GM06990 (cell line): ENCODE results near the gene DOCK4.

Experiments
- DNase-seq: peaks from one replicate; pipeline ENCODE4 v3.0.0-alpha.2; 2011; ENCODE audit not compliant: insufficient read length; ENCODE audit errors: extremely low read depth
- H3K27me3 ChIP-seq: replicated peaks from 2 replicates; pipeline ENCODE4 v1.6.0; 2011; ENCODE audit warnings: low read length; ENCODE audit not compliant: control insufficient read depth, insufficient read depth
- H3K36me3 ChIP-seq: 2 replicates; pipeline ENCODE4 v1.5.1; 2011; ENCODE audit warnings: low read length; ENCODE audit not compliant: control insufficient read depth, insufficient read depth
- H3K4me3 ChIP-seq: replicated peaks from 2 replicates; pipeline ENCODE4 v1.5.1; 2011; ENCODE audit warnings: low read depth, mild to moderate bottlenecking, control low read depth, low read length
- TF ChIP-seq, protein P1 (sequence below): IDR thresholded peaks from 2 replicates; pipeline ENCODE4 v1.5.1; 2011; ENCODE audit warnings: low read length, control low read depth, mild to moderate bottlenecking, inconsistent platforms; ENCODE audit not compliant: insufficient read depth, poor library complexity, severe bottlenecking

DOCK4 gene

DNA sequence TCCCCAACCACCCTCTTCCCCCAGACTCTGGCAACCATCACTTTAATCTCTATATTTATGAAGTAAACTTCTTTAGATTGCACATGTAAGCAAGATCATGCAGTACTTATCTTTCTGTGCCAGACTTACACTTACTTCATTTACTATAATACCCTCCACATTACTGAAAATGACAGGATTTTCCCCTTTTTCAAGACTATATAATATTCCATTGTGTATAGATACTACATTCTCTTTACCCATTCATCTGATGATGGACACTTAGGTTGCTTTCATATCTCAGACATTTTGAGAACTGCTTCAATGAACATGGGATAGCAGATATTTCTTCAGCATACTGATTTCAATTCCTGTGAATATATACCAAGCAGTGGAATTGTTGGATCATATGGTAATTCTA, 4.4 kb downstream of the DOCK4 start:
- TF ChIP-seq, protein P1, sequence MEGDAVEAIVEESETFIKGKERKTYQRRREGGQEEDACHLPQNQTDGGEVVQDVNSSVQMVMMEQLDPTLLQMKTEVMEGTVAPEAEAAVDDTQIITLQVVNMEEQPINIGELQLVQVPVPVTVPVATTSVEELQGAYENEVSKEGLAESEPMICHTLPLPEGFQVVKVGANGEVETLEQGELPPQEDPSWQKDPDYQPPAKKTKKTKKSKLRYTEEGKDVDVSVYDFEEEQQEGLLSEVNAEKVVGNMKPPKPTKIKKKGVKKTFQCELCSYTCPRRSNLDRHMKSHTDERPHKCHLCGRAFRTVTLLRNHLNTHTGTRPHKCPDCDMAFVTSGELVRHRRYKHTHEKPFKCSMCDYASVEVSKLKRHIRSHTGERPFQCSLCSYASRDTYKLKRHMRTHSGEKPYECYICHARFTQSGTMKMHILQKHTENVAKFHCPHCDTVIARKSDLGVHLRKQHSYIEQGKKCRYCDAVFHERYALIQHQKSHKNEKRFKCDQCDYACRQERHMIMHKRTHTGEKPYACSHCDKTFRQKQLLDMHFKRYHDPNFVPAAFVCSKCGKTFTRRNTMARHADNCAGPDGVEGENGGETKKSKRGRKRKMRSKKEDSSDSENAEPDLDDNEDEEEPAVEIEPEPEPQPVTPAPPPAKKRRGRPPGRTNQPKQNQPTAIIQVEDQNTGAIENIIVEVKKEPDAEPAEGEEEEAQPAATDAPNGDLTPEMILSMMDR = no peak
- Histone ChIP-seq H3K36me3 (no peaks in the 10 kb centered on the region), H3K4me3 (no peak overlapping the region), H3K27me3 (no peaks in the 10 kb centered on the region)
- no peak for DNase-seq

DNA sequence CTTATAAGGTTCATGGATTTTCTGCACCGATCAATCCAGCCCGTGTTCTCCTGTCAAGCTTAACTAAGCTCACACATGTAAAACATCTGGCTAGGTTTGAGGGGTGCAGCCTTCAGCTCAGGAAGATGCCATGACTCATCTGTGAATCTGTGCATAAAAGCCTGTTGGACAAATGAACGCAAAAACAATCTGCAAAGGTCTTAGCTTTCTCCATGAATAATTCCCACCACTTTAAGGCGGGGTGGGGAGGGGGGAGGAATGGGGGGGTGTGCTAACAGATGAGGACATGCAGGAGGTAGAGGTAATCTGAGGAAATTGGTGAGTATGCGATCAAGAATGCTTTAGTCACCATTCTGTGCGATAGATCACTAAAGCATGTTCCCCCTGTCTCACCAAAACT, 4.8 kb downstream of the DOCK4 start:
- no peaks in the 10 kb centered on the region for H3K27me3 ChIP-seq
- TF ChIP-seq, protein P1 = no peak
- no peaks in the 10 kb centered on the region for H3K36me3 ChIP-seq
- no peak overlapping the region for H3K4me3 ChIP-seq
- DNase-seq = no peak

DNA sequence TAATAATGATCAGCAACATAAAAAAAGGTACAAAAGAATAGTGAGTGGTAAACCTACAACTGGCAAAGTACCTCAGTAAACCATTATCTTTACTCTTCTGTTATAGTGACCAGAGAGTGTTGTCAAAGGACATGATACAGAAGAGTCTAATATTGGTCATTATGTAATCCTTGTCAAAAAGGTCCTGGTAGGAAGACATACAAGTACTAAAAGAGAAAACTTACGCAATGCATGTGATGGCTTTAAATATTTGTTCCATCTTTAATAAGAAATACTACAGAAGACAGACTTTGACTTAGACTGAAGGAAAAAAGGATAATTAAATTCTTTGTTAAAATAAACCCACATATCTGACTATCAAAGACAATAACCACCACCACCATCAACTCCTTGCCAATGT, 6.5 kb downstream of the DOCK4 start:
- TF ChIP-seq, protein P1 = no peak
- DNase-seq = no peak
- no peak overlapping the region for H3K4me3 ChIP-seq

DNA sequence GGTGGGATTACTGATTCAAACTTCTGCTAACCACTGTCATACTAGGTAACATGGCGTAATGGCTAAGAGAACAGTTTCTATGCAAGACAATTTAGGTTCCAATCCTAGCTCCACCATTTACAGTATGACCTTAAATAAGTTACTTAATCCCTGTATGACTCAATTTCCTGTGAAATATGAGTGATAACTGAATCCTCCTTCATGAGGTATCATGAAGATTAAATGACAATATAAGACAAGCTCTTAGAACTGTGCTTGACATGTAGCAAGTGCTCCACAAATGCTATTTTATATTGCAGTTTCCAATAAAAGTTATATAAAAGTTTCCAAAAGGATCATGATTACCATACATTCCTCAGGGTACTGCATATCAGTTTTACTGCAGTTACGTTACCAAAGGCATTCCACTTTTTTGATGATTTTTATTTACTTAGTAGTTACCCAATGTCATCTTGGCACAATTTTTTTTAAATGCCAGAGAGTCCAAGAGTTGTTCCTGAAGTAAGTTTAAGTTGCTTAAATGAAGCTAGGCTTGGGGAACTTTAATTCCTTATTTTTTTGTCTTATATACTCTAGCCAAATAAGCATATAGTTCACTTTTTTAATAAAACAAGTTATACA, 7.1 kb downstream of the DOCK4 start:
- DNase-seq = no peak
- no peaks in the 10 kb centered on the region for H3K27me3 ChIP-seq
- H3K4me3 ChIP-seq = no peak overlapping the region
- TF ChIP-seq, protein P1 = no peak
- no peaks in the 10 kb centered on the region for H3K36me3 ChIP-seq

More for the DNA sequence above, 6.5 kb downstream of the DOCK4 start:
- no peaks in the 10 kb centered on the region for H3K27me3 ChIP-seq
- no peaks in the 10 kb centered on the region for H3K36me3 ChIP-seq

DNA sequence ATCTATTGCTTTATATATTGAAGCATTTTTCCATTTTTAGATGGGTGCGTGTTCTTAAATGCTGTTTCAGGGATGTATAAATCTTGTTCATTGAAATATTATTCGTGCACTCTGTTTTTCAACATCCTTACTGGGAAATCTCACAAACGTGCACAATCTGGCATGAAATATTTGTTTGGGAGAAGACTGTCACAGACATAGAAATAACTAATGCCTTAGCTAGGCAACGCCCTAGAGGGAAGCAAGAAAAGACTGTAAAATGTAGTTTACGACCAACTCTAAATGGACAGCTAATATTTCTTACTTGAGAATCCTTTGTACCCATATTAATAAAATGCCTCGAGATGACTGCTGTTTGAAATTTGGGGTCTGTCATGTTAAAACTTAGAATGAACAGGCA, 8.9 kb downstream of the DOCK4 start:
- no peak overlapping the region for H3K4me3 ChIP-seq
- no peaks in the 10 kb centered on the region for H3K36me3 ChIP-seq
- H3K27me3 ChIP-seq = no peaks in the 10 kb centered on the region
- TF ChIP-seq, protein P1 = no peak
- no peak for DNase-seq

DNA sequence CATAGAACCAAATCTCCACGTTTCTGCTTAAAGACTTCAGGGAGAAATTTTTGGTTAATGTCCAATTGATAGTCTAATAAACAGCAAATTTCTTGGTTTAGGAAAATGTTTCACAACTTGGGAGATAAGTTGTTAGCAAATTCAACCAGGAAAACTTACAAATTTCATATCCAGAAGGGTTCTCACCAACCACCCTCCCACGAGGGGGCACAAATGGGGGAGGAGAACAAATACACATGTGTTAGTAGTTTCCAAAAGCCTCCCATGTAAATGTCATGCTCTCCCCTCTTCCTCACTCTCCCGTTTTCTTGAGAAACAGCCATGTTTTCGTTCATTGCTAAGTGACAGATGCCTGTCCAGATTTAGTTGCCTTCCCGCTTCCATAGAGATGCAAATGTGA, 10.5 kb downstream of the DOCK4 start:
- H3K36me3 ChIP-seq = no peaks in the 10 kb centered on the region
- TF ChIP-seq, protein P1 = no peak
- H3K4me3 ChIP-seq = no peak overlapping the region
- H3K27me3 ChIP-seq = no peaks in the 10 kb centered on the region
- DNase-seq = no peak
